Liver (tissue), 3 donors: Measurements from ENCODE around the gene RTN4.

Experiments used
- RAD21 ChIP-seq, 2 donors: IDR thresholded peaks; 2 replicates each; pipeline ENCODE4 v1.6.1; 2016; ENCODE audit warnings: antibody characterized with exemption in 2 of 2, mild to moderate bottlenecking in 2 of 2
- TAF1 ChIP-seq: conservative IDR thresholded peaks from 2 replicates; pipeline ENCODE4 v1.6.1; 2016; ENCODE audit warnings: antibody characterized with exemption, mild to moderate bottlenecking
- TF ChIP-seq, protein P1 (sequence below): fragments of 150-350 bp; IDR thresholded peaks from 2 replicates; pipeline ENCODE4 v1.5.1; 2017; ENCODE audit warnings: improper control_type of control experiment, low read depth, low read length; ENCODE audit not compliant: missing input control
- donor health status: healthy.
- donor health status: healthy.

- TF ChIP-seq, protein P1, sequence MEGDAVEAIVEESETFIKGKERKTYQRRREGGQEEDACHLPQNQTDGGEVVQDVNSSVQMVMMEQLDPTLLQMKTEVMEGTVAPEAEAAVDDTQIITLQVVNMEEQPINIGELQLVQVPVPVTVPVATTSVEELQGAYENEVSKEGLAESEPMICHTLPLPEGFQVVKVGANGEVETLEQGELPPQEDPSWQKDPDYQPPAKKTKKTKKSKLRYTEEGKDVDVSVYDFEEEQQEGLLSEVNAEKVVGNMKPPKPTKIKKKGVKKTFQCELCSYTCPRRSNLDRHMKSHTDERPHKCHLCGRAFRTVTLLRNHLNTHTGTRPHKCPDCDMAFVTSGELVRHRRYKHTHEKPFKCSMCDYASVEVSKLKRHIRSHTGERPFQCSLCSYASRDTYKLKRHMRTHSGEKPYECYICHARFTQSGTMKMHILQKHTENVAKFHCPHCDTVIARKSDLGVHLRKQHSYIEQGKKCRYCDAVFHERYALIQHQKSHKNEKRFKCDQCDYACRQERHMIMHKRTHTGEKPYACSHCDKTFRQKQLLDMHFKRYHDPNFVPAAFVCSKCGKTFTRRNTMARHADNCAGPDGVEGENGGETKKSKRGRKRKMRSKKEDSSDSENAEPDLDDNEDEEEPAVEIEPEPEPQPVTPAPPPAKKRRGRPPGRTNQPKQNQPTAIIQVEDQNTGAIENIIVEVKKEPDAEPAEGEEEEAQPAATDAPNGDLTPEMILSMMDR = no peak
- no peak for TF ChIP-seq TAF1
- TF ChIP-seq RAD21 (IDR thresholded peaks at IDR 0.05) = no peak
These were observed 11.8 kb downstream of the RTN4 start for GRCh38 chr2:55038428-55038827.
